GM21515 (cell line): Measurements from ENCODE around the gene SLC25A25.
A peak's percentile ranks its signal among the peaks of the same experiment; 100 is the strongest.

Experiments used
- ATAC-seq: cut with Tn5 transposase; IDR thresholded peaks from one replicate; pipeline ENCODE4 v1.9.1; 2021; ENCODE audit not compliant: unreplicated experiment

SLC25A25 gene

GRCh38 chr9:128072144-128073021, 4.4 kb downstream of the SLC25A25 start:
- ATAC-seq, result no peak

GRCh38 chr9:128073253-128073886, 5.3 kb downstream of the SLC25A25 start:
- no peak for ATAC-seq

GRCh38 chr9:128077847-128078503, 9.9 kb downstream of the SLC25A25 start:
- no peak for ATAC-seq

GRCh38 chr9:128078504-128079434, 10.7 kb downstream of the SLC25A25 start:
- no peak for ATAC-seq

GRCh38 chr9:128080206-128080605, 12.2 kb downstream of the SLC25A25 start:
- ATAC-seq, result no peak

- ATAC-seq, result no peak
Measured at GRCh38 chr9:128081056-128081455, 13.0 kb downstream of the SLC25A25 start.

- ATAC-seq, result no peak
Measured at GRCh38 chr9:128082151-128082550, 14.1 kb downstream of the SLC25A25 start.

GRCh38 chr9:128084746-128085145, 16.7 kb downstream of the SLC25A25 start:
- no peak for ATAC-seq

- ATAC-seq, result no peak
Measured at GRCh38 chr9:128085943-128086342, 17.9 kb downstream of the SLC25A25 start.

GRCh38 chr9:128087262-128087661, 19.2 kb downstream of the SLC25A25 start:
- no peak for ATAC-seq

GRCh38 chr9:128088253-128088945, 20.4 kb downstream of the SLC25A25 start:
- ATAC-seq, result no peak

GRCh38 chr9:128089299-128089698, 21.3 kb downstream of the SLC25A25 start:
- ATAC-seq, result no peak

- no peak for ATAC-seq
Measured at GRCh38 chr9:128091144-128091543, 23.1 kb downstream of the SLC25A25 start.

GRCh38 chr9:128091571-128091970, 23.5 kb downstream of the SLC25A25 start:
- no peak for ATAC-seq

- no peak for ATAC-seq
Measured at GRCh38 chr9:128092199-128092977, 24.4 kb downstream of the SLC25A25 start.

GRCh38 chr9:128093011-128093410, 25.0 kb downstream of the SLC25A25 start:
- ATAC-seq, result no peak

- ATAC-seq, result peak; percentile 85
Measured at GRCh38 chr9:128094166-128094949, 26.3 kb downstream of the SLC25A25 start.

- ATAC-seq, result no peak
Measured at GRCh38 chr9:128094950-128095544, 27.0 kb downstream of the SLC25A25 start.
